GM12873 (cell line): ENCODE measurements around the gene UCHL1.

Experiments used
- TF ChIP-seq, protein P1 (sequence below): IDR thresholded peaks from 2 replicates; pipeline ENCODE4 v1.5.1; 2012; ENCODE audit warnings: low read depth, mild to moderate bottlenecking, moderate library complexity, low read length, control low read depth; ENCODE audit not compliant: insufficient read depth; ENCODE audit errors: missing control alignments

The UCHL1 gene

GRCh38 chr4:41236508-41236907 is 20.2 kb upstream of the UCHL1 start:
- TF ChIP-seq, protein P1, sequence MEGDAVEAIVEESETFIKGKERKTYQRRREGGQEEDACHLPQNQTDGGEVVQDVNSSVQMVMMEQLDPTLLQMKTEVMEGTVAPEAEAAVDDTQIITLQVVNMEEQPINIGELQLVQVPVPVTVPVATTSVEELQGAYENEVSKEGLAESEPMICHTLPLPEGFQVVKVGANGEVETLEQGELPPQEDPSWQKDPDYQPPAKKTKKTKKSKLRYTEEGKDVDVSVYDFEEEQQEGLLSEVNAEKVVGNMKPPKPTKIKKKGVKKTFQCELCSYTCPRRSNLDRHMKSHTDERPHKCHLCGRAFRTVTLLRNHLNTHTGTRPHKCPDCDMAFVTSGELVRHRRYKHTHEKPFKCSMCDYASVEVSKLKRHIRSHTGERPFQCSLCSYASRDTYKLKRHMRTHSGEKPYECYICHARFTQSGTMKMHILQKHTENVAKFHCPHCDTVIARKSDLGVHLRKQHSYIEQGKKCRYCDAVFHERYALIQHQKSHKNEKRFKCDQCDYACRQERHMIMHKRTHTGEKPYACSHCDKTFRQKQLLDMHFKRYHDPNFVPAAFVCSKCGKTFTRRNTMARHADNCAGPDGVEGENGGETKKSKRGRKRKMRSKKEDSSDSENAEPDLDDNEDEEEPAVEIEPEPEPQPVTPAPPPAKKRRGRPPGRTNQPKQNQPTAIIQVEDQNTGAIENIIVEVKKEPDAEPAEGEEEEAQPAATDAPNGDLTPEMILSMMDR: no peak

- TF ChIP-seq, protein P1: no peak
These were observed 14.8 kb upstream of the UCHL1 start for GRCh38 chr4:41241919-41242318.

GRCh38 chr4:41245983-41246382 is 10.7 kb upstream of the UCHL1 start:
- TF ChIP-seq, protein P1: no peak

- TF ChIP-seq, protein P1: no peak
These were observed 493 bp upstream of the UCHL1 start for GRCh38 chr4:41256131-41256739.

GRCh38 chr4:41257257-41257901 is 651 bp downstream of the UCHL1 start:
- TF ChIP-seq, protein P1: no peak

DNA sequence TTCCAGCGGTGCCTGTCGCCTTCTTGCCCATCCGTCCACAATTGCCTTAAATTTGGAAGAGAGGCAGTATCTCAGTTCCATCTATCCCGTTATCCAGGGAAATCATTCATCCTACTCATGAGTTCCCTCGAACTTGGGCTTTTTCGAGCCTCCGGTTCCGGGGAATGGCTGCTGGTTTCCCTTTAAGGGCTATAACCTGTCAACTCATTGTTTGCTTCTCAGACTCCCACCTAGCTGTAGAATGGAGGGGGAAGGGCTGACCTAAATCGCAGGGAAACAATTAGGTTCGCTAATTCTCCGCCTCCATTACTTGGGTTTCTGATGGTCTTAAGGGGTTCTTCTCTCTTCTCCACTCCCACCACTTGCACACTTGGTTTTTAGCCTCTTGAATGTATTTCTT is 1.2 kb downstream of the UCHL1 start:
- TF ChIP-seq, protein P1: no peak

GRCh38 chr4:41258783-41259182 is 2.1 kb downstream of the UCHL1 start:
- TF ChIP-seq, protein P1: peak; percentile 48
